Activated CD8-positive, alpha-beta memory T cell treated with anti-CD3 and anti-CD28 coated beads for 36 hours (primary cell): ENCODE data around the gene BPTF. TPM values are rescaled to one million over a fixed set of nuclear protein-coding genes. Genes with fewer than 3 reads are reported as not detected.

Experiments
- CTCF ChIA-PET: fragments of 350-600 bp; sonication (Branson Sonifier 250); formaldehyde crosslinking; loops from one replicate; lab custom pipeline; 2021; ENCODE audit warnings: antibody characterized with exemption; lab: Charles Lee
- POLR2A ChIA-PET: fragments of 350-600 bp; sonication (Branson Sonifier 250); formaldehyde crosslinking; loops from one replicate; lab custom pipeline; 2021; ENCODE audit warnings: antibody characterized with exemption; lab: Charles Lee
- total RNA-seq, 2 experiments: library from RNA; stranded (reverse); gene quantifications; one replicate each; pipeline ENCODE4 v1.2.3, GENCODE V29; 2021

Gene BPTF
- total RNA-seq, 2 experiments from 2014 or later, result 74.2 to 78.7 TPM

GRCh38 chr17:67993998-67994361, 168.7 kb downstream of the BPTF start:
- CTCF ChIA-PET, result no interaction called here
- POLR2A ChIA-PET, result no interaction called here

- ChIA-PET POLR2A (no interaction called here), CTCF (no interaction called here)
Measured at GRCh38 chr17:67994817-67995569, 169.7 kb downstream of the BPTF start.

- ChIA-PET CTCF (no interaction called here), POLR2A (interaction anchor here (1.0 to 2.4 kb wide), 2 partner anchors 24 to 40 kb away, joined by 3 to 8 read pairs; partner anchors contain the start of gene KPNA2)
Measured at GRCh38 chr17:67995570-67996263, 170.4 kb downstream of the BPTF start.

GRCh38 chr17:67996301-67997171, 171.2 kb downstream of the BPTF start, which contains the start of gene C17orf58:
C17orf58 (minus strand) TSS chr17:67996469; CDS start chr17:67996198, 271 bp downstream.
- CTCF ChIA-PET, result interaction anchor here (1.0 kb wide), 2 partner anchors 13 to 15 kb away, joined by 4 read pairs; no protein-coding TSS in a partner anchor
- POLR2A ChIA-PET, result interaction anchor here (0.6 to 2.4 kb wide), 4 partner anchors 9 to 73 kb away, joined by 3 to 8 read pairs (median 3); partner anchors contain the start of gene KPNA2

- CTCF ChIA-PET, result no interaction called here
- POLR2A ChIA-PET, result interaction anchor here (0.6 kb wide), 1 partner anchor 17 kb away, joined by 3 read pairs; no protein-coding TSS in a partner anchor
Measured at GRCh38 chr17:67998466-67998865, 173.2 kb downstream of the BPTF start.

- ChIA-PET CTCF (no interaction called here), POLR2A (no interaction called here)
Measured at GRCh38 chr17:67999291-67999911, 174.1 kb downstream of the BPTF start.

GRCh38 chr17:68004201-68004600, 178.9 kb downstream of the BPTF start:
- POLR2A ChIA-PET, result no interaction called here

GRCh38 chr17:68006797-68007196, 181.5 kb downstream of the BPTF start:
- ChIA-PET POLR2A (interaction anchor here (0.9 kb wide), 1 partner anchor 53 kb away, joined by 3 read pairs; no protein-coding TSS in a partner anchor), CTCF (interaction anchor here (1.2 kb wide), 1 partner anchor 53 kb away, joined by 3 read pairs; no protein-coding TSS in a partner anchor)

More at GRCh38 chr17:68004201-68004600, 178.9 kb downstream of the BPTF start:
- CTCF ChIA-PET, result no interaction called here

GRCh38 chr17:68011199-68011665, 185.9 kb downstream of the BPTF start:
- ChIA-PET CTCF (interaction anchor here (0.7 to 1.2 kb wide), 4 partner anchors 8 to 104 kb away, joined by 3 to 4 read pairs (median 4); no protein-coding TSS in a partner anchor), POLR2A (no interaction called here)

- POLR2A ChIA-PET, result no interaction called here
Measured at GRCh38 chr17:68013385-68013784, 188.1 kb downstream of the BPTF start.

GRCh38 chr17:68015081-68015723, 189.9 kb downstream of the BPTF start:
- POLR2A ChIA-PET, result interaction anchor here (0.7 kb wide), 1 partner anchor 17 kb away, joined by 3 read pairs; no protein-coding TSS in a partner anchor

More at GRCh38 chr17:68013385-68013784, 188.1 kb downstream of the BPTF start:
- CTCF ChIA-PET, result no interaction called here

GRCh38 chr17:68016838-68017237, 191.5 kb downstream of the BPTF start:
- CTCF ChIA-PET, result interaction anchor here (0.7 kb wide), 1 partner anchor 14 kb away, joined by 3 read pairs; no protein-coding TSS in a partner anchor
- POLR2A ChIA-PET, result no interaction called here

More at GRCh38 chr17:68015081-68015723, 189.9 kb downstream of the BPTF start:
- CTCF ChIA-PET, result no interaction called here

GRCh38 chr17:68018493-68018892, 193.2 kb downstream of the BPTF start:
- ChIA-PET CTCF (interaction anchor here (1.7 kb wide), 1 partner anchor 11 kb away, joined by 5 read pairs; no protein-coding TSS in a partner anchor), POLR2A (interaction anchor here (0.7 kb wide), 1 partner anchor 13 kb away, joined by 3 read pairs; no protein-coding TSS in a partner anchor)

GRCh38 chr17:68019336-68019674, 194.0 kb downstream of the BPTF start:
- CTCF ChIA-PET, result interaction anchor here (0.9 to 1.7 kb wide), 5 partner anchors 8 to 443 kb away, joined by 3 to 5 read pairs (median 4); no protein-coding TSS in a partner anchor

GRCh38 chr17:68019675-68020408, 194.5 kb downstream of the BPTF start:
- ChIA-PET CTCF (interaction anchor here (0.9 to 1.7 kb wide), 7 partner anchors 8 to 443 kb away, joined by 3 to 5 read pairs (median 4); no protein-coding TSS in a partner anchor), POLR2A (interaction anchor here (0.6 to 1.9 kb wide), 4 partner anchors 16 to 143 kb away, joined by 3 to 10 read pairs (median 8); partner anchors contain the start of genes C17orf58 and KPNA2)

More at GRCh38 chr17:68019336-68019674, 194.0 kb downstream of the BPTF start:
- POLR2A ChIA-PET, result interaction anchor here (1.4 to 1.9 kb wide), 2 partner anchors 17 to 23 kb away, joined by 8 to 10 read pairs; partner anchors contain the start of genes C17orf58 and KPNA2

GRCh38 chr17:68020409-68020756, 195.1 kb downstream of the BPTF start:
- CTCF ChIA-PET, result interaction anchor here (0.7 to 1.3 kb wide), 5 partner anchors 56 to 442 kb away, joined by 3 to 5 read pairs (median 3); no protein-coding TSS in a partner anchor
- POLR2A ChIA-PET, result interaction anchor here (0.7 to 1.9 kb wide), 3 partner anchors 16 to 81 kb away, joined by 3 to 10 read pairs (median 8); partner anchors contain the start of genes C17orf58 and KPNA2
